Fibroblast of lung (primary cell): ENCODE measurements around the gene KLHL13. TPM values are rescaled to one million over a fixed set of nuclear protein-coding genes. Genes with fewer than 3 reads are reported as not detected.
"Not testable (repeated sequence)": the region's sequence is repeated elsewhere in the genome, so short reads cannot be mapped to it uniquely, and the experiment has no call there.

Experiments
- DNase-seq, 2 donors: peaks; one replicate each; pipeline versions ENCODE4 v3.0.0 to v3.0.0-alpha.2; 2010; ENCODE audit warnings: low read depth in 2 of 2
- H2AFZ ChIP-seq: 2 replicates; pipeline ENCODE4 v1.5.1; 2012; ENCODE audit warnings: low read length, control low read depth, inconsistent platforms
- H3K27ac ChIP-seq: 2 replicates; pipeline ENCODE4 v1.5.1; 2011; ENCODE audit warnings: low read length, control low read depth; ENCODE audit not compliant: insufficient read depth
- H3K27me3 ChIP-seq: 2 replicates; pipeline ENCODE4 v1.5.1; 2011; ENCODE audit warnings: mild to moderate bottlenecking, low read length; ENCODE audit not compliant: control insufficient read depth, insufficient read depth
- H3K36me3 ChIP-seq: 2 replicates; pipeline ENCODE4 v1.5.1; 2011; ENCODE audit warnings: low read length; ENCODE audit not compliant: control insufficient read depth, insufficient read depth
- H3K4me1 ChIP-seq: 2 replicates; pipeline ENCODE4 v1.5.1; 2011; ENCODE audit warnings: low read length; ENCODE audit not compliant: control insufficient read depth, insufficient read depth; ENCODE audit errors: extremely low read depth
- H3K4me2 ChIP-seq: 2 replicates; pipeline ENCODE4 v1.5.1; 2011; ENCODE audit warnings: low read length, control low read depth; ENCODE audit not compliant: insufficient read depth; ENCODE audit errors: extremely low read depth
- H3K4me3 ChIP-seq, 4 experiments: fragments of 200-600 bp in 1 of 4; sonication (generic) in 1 of 4; replicated peaks in 1 of 4; 2 replicates each; pipeline ENCODE4 v1.5.1; 2011 to 2016; ENCODE audit warnings: low read length in 4 of 4, low read depth in 3 of 4, mild to moderate bottlenecking in 3 of 4, control low read depth in 2 of 4, inconsistent platforms in 1 of 4, mixed read lengths in 1 of 4; ENCODE audit not compliant: insufficient read depth in 1 of 4; ENCODE audit errors: control extremely low read depth in 1 of 4
- H3K79me2 ChIP-seq: 2 replicates; pipeline ENCODE4 v1.5.1; 2012; ENCODE audit warnings: mild to moderate bottlenecking, low read length, inconsistent platforms; ENCODE audit not compliant: control insufficient read depth, insufficient read depth
- H3K9ac ChIP-seq: 2 replicates; pipeline ENCODE4 v1.5.1; 2011; ENCODE audit warnings: mild to moderate bottlenecking, low read length, control low read depth; ENCODE audit not compliant: insufficient read depth
- H3K9me3 ChIP-seq: 2 replicates; pipeline ENCODE4 v1.5.1; 2012; ENCODE audit warnings: low read depth, low read length; ENCODE audit not compliant: control insufficient read depth, insufficient read depth
- H4K20me1 ChIP-seq: 2 replicates; pipeline ENCODE4 v1.5.1; 2011; ENCODE audit warnings: low read length; ENCODE audit not compliant: control insufficient read depth, insufficient read depth; ENCODE audit errors: extremely low read depth
- EZH2 ChIP-seq: IDR thresholded peaks from 2 replicates; pipeline ENCODE4 v1.5.1; 2012; ENCODE audit warnings: low read length, control low read depth, mild to moderate bottlenecking; ENCODE audit errors: missing control alignments
- polyA plus RNA-seq, 2 donors: library from polyadenylated mRNA; depleted of rRNA in 1 of 2; stranded (reverse) in 1 of 2; unstranded in 1 of 2; fragments of >200 nt; gene quantifications; 2 replicates each; pipeline ENCODE4 v1.2.1, GENCODE V29; 2011 to 2012; ENCODE audit warnings: missing spikeins in 1 of 2
- total RNA-seq: library from RNA; depleted of rRNA; stranded (reverse); fragments of >200 nt; gene quantifications from 2 replicates; pipeline ENCODE4 v1.2.1, GENCODE V29; 2014
- TF ChIP-seq, protein P1 (sequence below), 2 donors: IDR thresholded peaks in 1 of 2; conservative IDR thresholded peaks in 1 of 2; 1 replicate in 1 of 2; 2 replicates in 1 of 2; pipeline ENCODE4 v1.5.1; 2011 to 2012; ENCODE audit warnings: low read length in 2 of 2, control low read depth in 1 of 2, inconsistent platforms in 1 of 2, low read depth in 1 of 2, mild to moderate bottlenecking in 1 of 2

The KLHL13 gene
- total and polyA plus RNA-seq, 2 donors (not counting 1 experiment from before 2014, with no cell fraction given): 6.2 to 22.5 TPM

DNA sequence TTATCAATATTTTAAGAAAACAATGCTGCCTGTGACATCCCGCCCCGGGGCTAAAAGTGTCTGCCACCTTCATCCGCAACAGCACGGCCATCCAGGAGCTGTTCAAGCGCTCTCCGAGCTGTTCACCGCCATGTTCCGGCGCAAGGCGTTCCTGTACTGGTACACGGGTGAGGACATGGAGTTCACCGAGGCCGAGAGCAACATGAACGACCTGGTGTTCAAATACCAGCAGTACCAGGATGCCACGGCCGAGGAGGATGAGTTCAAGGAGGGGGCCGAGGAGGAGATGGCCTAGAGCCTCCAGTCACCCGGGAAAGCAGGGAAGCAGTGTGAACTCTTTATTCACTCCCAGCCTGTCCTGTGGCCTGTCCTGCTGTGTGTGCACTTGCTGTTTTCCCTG is 12.1 kb upstream of the KLHL13 start:
- no peak overlapping the region for H3K4me2 ChIP-seq
- no peak overlapping the region for H3K9ac ChIP-seq
- no peaks in the 10 kb centered on the region for H4K20me1 ChIP-seq
- DNase-seq: no peak
- H3K79me2 ChIP-seq: no peaks in the 10 kb centered on the region
- H3K27ac ChIP-seq: no peak overlapping the region
- H3K36me3 ChIP-seq: no peaks in the 10 kb centered on the region
- H2AFZ ChIP-seq: no peak overlapping the region
- no peak overlapping the region for H3K4me3 ChIP-seq
- no peaks in the 10 kb centered on the region for H3K9me3 ChIP-seq
- no peaks in the 10 kb centered on the region for H3K27me3 ChIP-seq
- TF ChIP-seq, protein P1, sequence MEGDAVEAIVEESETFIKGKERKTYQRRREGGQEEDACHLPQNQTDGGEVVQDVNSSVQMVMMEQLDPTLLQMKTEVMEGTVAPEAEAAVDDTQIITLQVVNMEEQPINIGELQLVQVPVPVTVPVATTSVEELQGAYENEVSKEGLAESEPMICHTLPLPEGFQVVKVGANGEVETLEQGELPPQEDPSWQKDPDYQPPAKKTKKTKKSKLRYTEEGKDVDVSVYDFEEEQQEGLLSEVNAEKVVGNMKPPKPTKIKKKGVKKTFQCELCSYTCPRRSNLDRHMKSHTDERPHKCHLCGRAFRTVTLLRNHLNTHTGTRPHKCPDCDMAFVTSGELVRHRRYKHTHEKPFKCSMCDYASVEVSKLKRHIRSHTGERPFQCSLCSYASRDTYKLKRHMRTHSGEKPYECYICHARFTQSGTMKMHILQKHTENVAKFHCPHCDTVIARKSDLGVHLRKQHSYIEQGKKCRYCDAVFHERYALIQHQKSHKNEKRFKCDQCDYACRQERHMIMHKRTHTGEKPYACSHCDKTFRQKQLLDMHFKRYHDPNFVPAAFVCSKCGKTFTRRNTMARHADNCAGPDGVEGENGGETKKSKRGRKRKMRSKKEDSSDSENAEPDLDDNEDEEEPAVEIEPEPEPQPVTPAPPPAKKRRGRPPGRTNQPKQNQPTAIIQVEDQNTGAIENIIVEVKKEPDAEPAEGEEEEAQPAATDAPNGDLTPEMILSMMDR (conservative IDR thresholded peaks at IDR 0.05 in 1 of 2, IDR thresholded peaks at IDR 0.05 in 1 of 2; ENCODE audit: low read depth in 1 of 2, low read length in 2 of 2): no peak
- no peaks in the 10 kb centered on the region for H3K4me1 ChIP-seq

DNA sequence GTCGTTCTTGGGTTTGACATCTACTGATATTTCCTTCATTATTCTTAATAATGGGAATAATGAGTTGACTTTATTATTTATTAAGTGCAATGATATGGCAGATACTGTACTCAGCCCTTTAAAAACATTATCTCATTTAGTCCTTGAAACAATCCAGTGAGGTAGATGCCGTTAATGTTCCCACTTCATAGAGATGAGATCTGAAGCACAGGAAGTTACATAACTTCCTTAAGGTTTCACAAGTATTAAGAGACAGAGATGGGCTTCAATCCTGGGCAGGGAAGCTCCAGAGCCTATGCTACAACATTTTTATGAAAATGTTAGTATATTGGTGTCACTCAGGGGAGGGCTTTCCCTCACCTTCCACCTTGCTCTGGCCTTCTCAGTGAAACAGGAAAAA is 9.7 kb upstream of the KLHL13 start:
- no peak overlapping the region for H2AFZ ChIP-seq
- no peaks in the 10 kb centered on the region for H3K9me3 ChIP-seq
- no peak overlapping the region for H3K9ac ChIP-seq

DNA sequence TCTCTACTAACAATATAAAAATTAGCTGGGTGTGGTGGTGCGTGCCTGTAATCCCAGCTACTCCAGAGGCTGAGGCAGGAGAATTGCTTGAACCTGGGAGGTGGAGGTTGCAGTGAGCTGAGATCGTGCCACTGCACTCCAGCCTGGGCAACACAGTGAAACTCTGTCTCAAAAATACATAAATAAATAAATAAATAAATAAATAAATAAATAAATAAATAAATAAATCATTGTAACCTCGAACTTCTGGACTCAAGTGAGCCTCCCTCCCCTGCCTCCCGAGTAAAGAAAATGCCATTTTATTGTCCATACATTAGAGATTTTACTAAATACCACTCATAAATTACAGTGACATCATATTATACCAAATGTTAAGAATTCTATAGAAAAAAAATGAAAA is 7.6 kb upstream of the KLHL13 start:
- H3K9me3 ChIP-seq, H3K4me2 ChIP-seq, DNase-seq, H3K4me3 ChIP-seq, H3K9ac ChIP-seq, H3K36me3 ChIP-seq, H3K27ac ChIP-seq, H3K79me2 ChIP-seq, H3K4me1 ChIP-seq, H3K27me3 ChIP-seq, H2AFZ ChIP-seq, H4K20me1 ChIP-seq: not testable (repeated sequence)

More for the DNA sequence above, 9.7 kb upstream of the KLHL13 start:
- Histone ChIP-seq H3K4me2 (no peak overlapping the region), H3K79me2 (no peaks in the 10 kb centered on the region), H3K27me3 (no peaks in the 10 kb centered on the region), H3K4me1 (no peaks in the 10 kb centered on the region), H3K4me3 (no peak overlapping the region), H4K20me1 (no peaks in the 10 kb centered on the region), H3K27ac (no peak overlapping the region), H3K36me3 (no peaks in the 10 kb centered on the region)
- no peak for DNase-seq
- TF ChIP-seq, protein P1 (conservative IDR thresholded peaks at IDR 0.05 in 1 of 2, IDR thresholded peaks at IDR 0.05 in 1 of 2; ENCODE audit: low read depth in 1 of 2, low read length in 2 of 2): no peak
- TF ChIP-seq EZH2: no peak
